Upper lobe of left lung (tissue), 4 donors: ENCODE data around the gene ZDHHC5.

Source experiments
- EP300 ChIP-seq, 4 donors: sonication (generic); formaldehyde crosslinking; IDR thresholded peaks; one replicate each; pipeline ENCODE4 v1.5.1; 2017; ENCODE audit warnings: antibody characterized with exemption in 4 of 4, control low read depth in 2 of 4
- POLR2A ChIP-seq, 4 donors: fragments of 450-650 bp; IDR thresholded peaks; one replicate each; pipeline ENCODE4 v1.5.1; 2016 to 2017; ENCODE audit warnings: antibody characterized with exemption in 4 of 4, mild to moderate bottlenecking in 2 of 4
- TF ChIP-seq, protein P1 (sequence below), 6 experiments: fragments of 450-650 bp in 4 of 6; fragments of 200-600 bp in 2 of 6; sonication (generic) in 2 of 6; IDR thresholded peaks; one replicate each; pipeline ENCODE4 v1.5.1; 2016 to 2019; ENCODE audit warnings: antibody characterized with exemption in 6 of 6

- TF ChIP-seq, protein P1, sequence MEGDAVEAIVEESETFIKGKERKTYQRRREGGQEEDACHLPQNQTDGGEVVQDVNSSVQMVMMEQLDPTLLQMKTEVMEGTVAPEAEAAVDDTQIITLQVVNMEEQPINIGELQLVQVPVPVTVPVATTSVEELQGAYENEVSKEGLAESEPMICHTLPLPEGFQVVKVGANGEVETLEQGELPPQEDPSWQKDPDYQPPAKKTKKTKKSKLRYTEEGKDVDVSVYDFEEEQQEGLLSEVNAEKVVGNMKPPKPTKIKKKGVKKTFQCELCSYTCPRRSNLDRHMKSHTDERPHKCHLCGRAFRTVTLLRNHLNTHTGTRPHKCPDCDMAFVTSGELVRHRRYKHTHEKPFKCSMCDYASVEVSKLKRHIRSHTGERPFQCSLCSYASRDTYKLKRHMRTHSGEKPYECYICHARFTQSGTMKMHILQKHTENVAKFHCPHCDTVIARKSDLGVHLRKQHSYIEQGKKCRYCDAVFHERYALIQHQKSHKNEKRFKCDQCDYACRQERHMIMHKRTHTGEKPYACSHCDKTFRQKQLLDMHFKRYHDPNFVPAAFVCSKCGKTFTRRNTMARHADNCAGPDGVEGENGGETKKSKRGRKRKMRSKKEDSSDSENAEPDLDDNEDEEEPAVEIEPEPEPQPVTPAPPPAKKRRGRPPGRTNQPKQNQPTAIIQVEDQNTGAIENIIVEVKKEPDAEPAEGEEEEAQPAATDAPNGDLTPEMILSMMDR (IDR thresholded peaks at IDR 0.05): no peak
- TF ChIP-seq POLR2A (IDR thresholded peaks at IDR 0.05) (no peak), EP300 (IDR thresholded peaks at IDR 0.05) (no peak)
Measured at GRCh38 chr11:57698843-57699365, 31.0 kb downstream of the ZDHHC5 start.
